GM21576 (cell line): ENCODE results near the gene TSACC.

Experiments
- ATAC-seq: cut with Tn5 transposase; IDR thresholded peaks from one replicate; pipeline ENCODE4 v1.9.1; 2021; ENCODE audit warnings: mild to moderate bottlenecking, moderate library complexity; ENCODE audit not compliant: unreplicated experiment

TSACC gene

DNA sequence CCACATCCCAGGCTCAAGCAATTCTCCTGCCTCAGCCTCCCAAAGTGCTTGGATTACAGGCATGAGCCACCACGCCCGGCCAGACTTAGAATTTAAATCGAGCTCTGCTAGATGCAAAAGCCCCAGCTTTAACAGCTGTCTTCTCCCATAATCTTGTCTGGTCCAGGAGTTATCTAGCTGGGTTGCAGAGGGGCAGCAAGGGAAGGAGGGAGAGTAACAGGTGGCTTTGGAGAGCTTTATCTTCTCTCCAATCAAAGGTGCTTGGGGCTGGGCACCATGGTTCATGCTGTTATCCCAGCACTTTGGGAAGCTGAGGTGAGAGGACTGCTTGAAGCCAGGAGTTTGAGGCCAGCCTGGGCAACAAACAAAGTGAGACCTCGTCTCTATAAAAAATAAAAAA lies 34.5 kb downstream of the TSACC start:
- ATAC-seq, result no peak

DNA sequence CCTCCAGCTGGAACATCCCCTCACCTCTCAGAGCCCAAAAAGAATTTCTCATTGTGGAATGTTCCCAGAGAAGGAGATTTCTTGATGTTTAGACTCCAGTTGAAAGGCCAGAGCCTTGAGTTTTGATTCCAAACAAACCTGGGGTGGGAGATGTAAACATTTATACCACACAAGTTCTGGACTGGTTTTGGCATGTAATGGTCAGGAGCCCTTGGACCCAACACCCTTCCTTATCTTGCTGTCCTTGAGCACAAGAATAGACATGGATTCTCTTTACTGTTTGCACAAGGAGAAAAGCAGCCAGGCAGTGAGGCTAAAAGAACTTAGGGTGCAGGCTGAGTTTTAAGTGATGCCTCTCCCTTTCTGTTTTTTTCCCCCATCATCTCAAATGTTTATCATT lies 35.2 kb downstream of the TSACC start:
- no peak for ATAC-seq

DNA sequence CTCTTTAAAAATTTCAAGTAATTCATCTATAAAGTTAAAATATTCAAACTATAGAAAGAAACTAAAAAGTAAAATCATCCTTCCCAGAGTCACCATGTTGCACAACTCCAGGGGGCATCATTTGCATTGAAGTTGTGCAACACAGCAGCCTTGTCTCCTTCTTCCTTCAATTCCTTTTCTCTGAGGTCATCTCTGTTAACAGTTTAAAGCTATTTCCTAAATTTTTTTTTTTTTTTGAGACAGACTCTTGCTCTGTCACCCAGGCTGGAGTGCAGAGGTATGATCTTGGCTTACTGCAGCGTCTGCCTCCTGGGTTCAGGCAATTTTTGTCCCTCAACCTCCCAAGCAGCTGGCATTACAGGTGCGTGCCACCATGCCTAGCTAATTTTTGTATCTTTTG lies 37.8 kb downstream of the TSACC start:
- ATAC-seq, result no peak

DNA sequence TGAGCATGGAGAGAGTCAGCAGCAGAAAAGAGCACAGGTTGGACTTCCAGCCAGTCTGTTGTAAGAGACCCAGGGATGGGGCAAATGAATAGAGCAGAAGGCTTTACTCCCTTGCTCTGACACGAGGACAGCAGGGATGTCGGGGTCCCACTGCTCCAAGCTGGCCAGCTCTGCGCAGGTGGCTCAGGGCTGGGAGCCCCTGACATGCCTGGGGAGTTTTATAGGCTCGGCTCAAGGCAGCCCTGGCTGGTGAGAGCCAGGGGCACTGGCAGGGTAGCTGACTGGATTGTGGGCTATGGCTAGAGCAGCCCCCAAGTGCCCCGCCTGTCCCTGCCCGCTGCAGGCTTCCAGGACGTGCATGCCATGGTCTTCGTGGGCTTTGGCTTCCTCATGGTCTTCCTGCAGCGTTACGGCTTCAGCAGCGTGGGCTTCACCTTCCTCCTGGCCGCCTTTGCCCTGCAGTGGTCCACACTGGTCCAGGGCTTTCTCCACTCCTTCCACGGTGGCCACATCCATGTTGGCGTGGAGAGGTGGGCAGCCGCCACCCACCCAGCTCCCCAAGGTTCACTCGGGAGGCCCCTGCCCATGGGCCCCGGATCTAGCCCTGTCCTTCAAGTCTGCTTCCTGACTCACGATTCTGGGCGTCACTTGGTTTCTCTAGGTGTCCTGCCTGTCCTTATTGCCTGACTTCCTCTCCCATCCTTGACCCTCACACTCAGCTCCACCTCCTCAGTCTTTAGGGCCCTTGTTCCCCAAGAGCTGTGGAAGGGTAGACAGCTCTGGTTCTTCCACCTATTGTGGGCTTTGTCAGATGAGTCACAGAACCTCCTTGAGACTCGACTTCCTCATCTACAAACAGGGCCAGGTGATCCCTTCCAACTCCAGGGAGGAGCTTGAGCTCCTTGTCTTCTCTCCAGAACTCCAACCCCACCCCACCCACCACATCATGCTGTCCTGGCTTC lies 38.9 kb downstream of the TSACC start:
- no peak for ATAC-seq

DNA sequence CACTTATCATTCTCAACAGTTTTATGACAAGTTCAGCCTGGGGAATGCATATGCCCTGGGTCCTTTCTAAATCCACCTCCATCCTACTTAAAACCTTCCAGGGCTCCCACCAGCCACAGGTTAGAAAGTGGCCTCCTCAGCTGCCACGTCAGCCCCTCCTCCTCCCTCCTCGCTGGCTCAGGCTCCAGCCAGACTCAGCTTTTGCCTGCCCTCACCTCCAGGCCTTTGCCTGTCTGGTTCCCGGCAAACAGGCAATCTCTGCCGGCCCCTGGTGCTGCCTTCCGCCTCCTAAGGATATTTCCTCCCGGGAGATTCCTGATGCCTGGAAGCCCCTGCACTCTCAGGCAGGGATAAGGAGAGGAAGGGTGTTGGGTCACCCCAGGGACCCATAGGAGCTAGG lies 40.2 kb downstream of the TSACC start:
- no peak for ATAC-seq

DNA sequence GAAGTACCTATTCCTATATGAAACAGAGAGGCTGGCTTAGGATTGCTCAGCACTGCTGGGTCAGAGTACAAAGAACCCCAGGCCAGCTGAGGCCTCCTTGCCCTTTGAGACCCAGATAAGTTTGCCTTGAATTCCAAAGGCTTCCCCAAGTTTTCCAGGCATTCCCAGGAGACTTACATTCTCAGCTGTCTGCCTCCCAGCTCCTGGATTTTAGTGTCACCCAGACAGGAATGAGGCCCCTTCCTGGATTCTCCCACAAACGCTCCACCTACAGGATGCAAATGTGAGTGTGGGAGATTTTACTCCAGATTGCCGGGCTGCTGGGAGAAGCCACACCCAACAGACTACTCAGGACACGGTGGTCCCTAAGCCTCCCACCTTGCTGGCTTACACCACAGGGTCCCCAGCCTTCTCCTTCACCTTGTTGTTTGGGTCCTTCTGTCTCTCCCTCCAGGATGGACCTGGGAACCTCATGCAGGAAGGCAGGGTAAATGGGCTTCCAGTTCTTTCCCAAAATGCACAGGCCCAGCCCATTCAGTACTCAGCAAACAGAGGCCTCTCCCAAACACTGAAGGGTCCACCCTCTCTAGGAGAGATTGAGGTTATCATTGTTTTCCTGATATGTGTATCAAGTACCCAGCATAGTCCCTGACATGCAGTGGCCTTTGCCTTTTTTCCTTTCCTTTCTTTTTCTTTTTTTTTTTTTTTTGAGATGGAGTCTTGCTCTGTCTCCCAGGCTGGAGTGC lies 41.3 kb downstream of the TSACC start:
- no peak for ATAC-seq

DNA sequence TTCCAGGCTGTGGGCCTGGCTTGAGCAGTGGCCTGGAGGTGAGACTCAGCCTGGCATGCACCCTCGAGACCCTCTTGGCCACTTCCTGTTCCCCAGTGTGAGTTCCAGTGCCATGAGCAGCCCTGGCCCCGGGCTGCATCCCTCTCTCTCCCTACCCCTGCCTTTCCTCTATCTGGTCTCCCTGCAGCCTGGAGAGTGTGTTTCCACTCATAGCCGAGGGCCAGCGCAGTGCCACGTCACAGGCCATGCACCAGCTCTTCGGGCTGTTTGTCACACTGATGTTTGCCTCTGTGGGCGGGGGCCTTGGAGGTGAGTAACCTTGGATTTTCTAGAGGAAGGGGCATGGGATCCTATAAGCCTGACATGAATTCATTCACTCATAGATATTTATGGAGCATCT lies 44.2 kb downstream of the TSACC start:
- no peak for ATAC-seq

DNA sequence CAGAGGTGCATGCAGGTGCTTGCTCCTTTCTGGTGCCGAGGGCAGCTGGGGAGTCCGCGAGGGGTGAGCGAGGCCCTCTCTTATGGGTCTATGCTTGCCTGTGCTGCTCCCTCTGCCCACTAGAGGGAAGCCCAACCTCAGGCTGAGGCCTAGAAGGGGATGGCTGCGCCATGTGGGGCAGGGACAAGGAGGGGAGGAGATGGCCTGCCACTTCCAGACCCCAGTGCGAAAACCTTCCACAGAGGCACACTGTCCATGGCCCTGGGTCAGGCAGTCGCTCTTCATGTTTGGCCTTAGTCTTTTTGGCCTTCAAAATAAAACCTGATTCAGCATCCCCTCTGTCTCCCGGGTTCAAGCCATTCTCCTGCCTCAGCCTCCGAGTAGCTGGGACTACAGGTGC lies 44.7 kb downstream of the TSACC start:
- ATAC-seq, result peak; percentile 67

DNA sequence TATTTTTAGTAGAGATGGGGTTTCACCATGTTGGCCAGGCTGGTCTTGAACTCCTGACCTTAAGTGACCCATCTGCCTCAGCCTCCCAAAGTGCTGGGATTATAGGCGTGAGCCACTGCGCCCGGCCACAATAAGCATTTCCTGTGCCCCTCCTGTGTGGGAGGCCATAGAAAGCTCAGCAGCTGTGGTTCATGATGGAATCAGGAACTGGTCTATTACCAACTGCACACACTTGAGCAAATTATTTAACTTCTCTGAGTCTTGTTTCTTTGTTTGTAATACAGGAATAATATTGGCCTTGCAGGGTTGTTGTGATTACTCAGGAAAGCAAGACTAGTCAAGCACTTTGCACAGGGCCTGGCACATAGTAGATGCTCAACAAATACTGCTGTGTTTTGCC lies 45.7 kb downstream of the TSACC start:
- ATAC-seq, result no peak

DNA sequence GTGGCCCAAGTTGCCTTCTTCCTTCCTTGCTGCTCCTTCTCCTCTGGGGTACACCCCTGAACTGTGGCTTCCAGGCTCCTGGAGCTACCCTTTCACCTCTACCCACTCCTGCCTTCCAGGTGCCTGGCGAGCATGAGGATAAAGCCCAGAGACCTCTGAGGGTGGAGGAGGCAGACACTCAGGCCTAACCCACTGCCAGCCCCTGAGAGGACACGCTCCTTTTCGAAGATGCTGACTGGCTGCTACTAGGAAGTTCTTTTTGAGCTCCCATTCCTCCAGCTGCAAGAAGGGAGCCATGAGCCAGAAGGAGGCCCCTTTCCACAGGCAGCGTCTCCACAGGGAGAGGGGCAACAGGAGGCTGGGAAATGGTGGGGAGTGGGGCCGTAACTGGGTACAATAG lies 46.3 kb downstream of the TSACC start:
- ATAC-seq, result no peak

DNA sequence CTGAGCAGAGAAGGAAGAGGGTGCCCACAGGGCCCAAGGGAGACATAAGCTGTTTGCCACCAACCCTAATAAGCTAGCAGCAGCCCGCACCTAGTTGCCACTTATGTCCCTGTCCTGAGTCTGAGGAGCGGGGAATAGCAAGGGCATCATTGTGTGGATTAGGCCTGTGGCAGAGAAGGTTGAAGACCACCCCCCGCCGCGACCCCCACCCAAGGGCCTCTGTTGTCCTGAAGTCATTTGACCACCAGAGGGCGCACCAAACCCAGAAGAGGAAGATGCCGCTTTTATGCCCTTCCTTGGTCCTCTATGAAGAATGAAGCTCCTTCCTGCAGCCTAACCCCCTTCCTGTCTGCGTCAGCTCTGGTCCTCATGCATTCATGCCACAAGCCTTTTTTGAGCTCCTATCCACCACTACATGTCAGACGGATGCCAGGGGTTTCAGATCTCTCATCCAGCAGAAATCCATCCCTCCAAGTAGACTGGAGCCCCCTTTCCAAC lies 47.3 kb downstream of the TSACC start:
- ATAC-seq, result no peak

DNA sequence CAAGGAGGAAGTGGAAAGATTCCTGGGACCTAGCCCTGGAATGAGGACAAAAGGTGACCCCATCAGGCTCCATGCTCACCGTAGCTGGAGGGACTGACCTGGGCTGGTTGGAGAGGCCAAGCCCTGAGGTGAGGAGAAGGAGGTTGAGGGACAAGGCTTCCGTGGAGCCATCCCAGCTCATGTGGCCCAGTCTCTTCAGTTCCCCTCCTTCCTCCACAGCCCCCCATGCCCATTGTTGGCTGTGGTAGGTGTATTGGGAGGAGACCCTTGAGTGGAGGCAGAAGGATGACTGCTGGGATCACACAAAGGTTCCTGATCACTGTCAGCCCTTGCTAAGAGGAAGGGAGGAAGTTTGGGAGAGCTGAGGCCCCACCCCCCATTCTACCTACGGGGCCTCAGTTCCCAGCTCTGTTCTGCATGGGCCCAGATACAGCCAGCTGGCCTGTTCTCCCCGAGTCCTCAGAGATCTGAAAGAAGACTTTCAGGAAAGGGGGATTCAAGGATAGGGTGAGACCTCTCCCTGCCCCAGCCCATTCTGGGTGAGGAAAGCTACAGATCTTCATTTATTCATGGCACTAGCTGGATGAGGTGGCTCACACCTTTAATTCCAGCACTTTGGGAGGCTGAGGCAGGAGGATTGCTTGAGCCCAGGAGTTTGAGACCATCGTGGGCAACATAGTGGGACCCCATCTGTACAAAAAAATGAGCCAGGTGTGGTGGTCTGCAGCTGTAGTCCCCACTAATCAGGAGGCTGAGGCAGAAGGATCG lies 48.0 kb downstream of the TSACC start:
- no peak for ATAC-seq

DNA sequence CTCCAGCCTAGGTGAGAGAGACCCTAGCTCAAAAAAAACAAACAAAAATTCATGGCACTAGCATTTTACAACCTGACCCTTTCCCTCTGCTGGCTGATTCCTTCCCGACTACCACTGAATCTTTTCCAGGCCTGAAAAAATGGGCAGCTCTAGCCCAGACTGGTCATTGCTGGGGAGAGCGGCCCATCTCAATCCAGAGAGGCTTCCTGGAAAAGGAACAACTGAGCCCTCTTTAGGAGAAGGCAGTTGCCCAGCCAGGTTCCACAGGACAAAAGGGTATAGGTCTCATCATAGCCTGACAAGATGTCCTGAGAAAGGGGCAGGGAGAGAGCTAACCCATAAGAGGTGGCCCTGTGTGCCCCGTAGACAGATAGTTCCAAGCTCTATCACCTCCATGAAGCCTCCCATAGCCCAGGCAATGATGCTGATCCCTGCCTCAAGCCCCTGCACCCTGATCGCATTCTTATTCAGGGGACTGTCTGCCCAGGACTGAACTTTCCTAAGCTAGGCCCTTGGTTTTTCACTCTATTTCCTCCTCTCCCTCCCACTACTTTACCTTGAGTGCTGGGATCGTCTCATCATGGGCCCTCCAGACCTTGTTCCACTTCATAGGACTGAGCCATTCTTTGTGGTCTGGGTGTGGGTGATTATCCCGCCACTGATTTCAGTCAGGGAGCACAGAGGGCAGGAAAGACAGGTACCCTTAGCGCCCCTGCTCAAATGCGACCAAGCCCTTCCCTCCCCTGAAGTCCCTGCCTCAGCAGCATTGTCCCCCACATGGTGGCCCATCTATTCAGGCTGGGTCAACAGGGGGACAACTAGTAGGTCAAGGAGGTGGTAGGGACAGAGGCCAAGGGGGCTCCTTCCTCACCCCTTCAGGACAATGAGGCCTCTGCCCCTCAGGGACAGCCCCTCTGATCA lies 48.9 kb downstream of the TSACC start:
- no peak for ATAC-seq

DNA sequence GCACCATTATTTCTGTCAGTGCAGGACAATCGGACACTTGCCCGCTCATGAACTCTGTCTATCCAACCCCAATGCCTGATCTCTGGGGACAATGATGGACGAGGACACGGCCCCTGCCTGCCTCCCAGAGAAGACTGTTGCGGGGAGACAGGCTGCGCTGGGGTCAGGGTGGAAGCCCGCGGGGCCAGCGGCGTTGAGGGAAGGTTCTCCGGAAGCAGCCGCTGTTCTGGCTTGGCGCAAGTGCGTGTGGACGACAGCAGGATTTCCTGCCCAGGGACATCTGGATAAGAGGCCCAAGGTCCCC lies 49.5 kb downstream of the TSACC start:
- no peak for ATAC-seq

DNA sequence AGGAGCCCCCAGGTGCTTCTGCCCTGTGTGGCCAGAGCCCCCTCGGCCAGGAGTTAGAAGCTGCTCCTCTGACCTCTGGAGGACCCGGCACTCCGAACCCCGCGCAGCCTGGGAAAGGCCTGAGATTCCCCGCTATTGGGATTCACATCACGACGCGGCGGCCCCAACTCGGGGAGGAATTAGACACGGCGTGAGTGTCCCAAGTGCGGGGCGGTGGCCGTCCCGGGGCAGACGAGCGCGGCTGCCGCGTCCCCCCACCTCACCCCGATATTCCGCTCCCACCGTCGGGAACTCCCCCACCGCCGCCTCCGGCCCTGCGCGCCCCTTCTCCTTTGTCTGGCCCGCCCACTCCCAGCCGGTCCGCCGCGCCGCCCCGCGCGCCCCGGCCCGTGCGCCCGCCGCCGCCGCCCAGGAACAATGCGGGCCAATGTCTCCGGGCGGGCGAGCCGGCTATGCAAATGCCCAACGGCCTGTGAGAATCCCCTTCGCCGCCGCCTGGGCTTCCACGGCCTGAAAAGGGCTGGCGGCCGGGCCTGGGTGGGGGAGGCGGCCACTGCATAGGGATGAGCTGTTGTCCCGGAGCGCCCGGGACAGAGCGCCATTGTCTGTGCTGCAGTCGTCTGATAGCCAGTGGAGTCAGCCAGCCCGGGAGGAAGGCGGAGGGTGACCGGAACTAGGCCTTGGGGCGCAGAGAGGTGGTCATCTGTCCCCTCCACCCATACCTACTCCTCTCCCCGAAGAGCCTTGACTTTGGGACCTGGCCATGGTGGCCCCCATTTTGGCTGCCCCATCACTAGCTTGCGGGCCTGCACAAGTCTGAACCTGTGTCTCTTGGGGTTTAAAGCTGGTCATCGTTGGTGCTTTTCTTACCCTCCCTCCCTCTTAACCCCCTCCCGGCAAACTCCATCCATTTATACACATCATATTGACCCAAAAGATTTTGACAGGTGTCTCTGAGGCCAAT lies 50.1 kb downstream of the TSACC start:
- no peak for ATAC-seq

DNA sequence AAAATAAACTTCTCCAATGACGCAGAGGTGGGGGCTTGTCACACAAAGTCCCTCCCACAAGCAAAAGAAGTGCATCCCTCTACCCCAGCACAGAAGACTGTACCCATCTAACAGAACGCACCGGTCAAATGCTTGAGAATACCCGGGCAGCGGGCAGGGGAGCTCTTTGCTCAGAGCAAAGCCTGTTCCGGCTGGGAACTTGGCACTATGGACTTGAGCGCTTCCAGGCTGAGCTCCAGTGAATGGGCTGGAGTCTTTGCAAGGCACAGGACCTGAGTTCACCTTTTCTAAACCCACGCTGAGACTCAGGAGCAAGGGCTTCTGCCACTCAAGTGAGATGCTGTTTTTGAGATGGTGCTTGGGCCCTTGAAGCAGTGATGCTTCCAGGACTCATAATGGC lies 51.0 kb downstream of the TSACC start:
- ATAC-seq, result no peak

DNA sequence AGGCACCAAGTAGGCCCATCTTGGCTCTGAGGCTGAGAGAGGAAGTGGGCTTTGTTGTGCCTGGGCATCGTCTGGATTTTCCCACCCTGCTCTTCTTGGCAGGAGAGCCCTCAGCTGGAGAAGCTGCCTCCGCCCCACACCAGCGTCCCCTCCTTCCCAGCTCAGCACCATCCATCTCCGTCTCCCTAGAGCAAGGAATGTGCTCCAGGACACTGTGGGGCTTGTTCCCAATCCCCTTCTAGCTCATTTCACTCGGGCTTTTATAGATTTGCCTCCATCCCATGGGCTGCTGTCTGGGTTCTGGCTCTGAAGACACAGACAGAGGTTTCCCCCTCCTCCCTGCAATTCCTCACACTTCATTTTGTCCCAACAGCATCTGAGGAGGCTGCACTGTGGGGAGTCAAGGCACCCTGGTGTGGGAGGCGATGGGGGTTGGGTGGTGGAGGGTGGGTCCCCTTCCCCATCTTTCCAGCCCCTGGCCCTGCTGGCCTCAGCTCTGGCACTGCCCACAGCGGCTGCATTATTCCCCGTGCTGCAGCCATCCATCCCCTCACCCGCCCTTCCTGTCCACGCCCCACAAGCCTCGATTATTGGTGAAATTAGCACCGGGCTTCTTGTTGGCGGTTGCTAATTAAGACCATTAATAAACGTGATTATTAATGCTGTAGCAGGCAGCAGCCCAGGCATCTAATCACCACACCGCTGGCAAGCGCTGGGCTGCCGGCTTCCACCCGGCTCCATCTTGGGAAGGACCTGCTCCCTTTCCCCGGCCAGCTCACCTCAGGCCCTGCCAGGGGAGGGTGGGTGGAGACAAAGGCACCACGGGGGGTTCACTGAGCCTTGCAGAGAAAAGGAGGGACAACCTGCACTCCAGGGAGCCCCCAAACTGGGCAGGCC lies 52.4 kb downstream of the TSACC start:
- ATAC-seq, result no peak

DNA sequence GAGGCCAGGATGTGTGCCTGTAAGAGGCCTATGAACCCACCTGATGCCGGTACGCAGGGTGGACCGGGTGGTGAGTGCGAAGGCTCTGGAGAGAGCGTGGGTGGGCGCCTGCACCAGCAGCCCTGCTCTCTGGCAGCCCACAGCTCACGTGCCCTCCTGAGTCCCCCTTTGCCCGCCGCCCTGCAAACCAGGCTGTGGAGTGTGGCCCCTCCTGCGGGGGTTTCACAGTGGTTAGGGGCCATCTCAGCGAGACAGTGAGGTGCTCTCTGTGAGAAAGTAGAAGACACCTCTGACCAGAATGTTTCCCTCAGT lies 53.0 kb downstream of the TSACC start:
- ATAC-seq, result no peak
